ENCODE results near the gene TMEM38B.

TMEM38B gene

DNA sequence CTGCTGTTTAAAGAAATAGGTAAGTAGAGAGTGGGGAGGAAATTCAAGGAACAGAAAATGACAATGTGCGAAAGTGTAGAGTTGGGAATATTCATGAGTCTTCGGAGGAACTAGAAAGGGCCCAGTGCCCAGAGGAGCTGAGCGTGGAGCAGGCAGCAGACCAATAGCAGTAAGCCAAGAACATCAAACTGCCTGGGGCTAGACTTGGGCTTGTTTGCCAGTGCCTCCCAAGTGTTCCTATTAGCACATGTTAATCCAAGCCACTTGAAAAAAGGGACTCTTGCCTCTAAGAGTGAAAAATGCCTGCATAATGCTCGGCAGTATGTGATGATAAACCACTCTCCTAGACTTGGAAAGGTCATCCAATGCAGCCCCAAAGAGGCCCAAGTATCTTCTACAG, 33.3 kb upstream of the TMEM38B start:
- Histone ChIP-seq H3K4me3 (ENCODE audit: control insufficient read depth in 1 of 7, extremely low read depth in 1 of 7, insufficient read depth in 4 of 7, low read depth in 2 of 7, low read length in 6 of 7) (no peak overlapping the region), H3K4me1 (ENCODE audit: control extremely low read depth in 1 of 4, control insufficient read depth in 4 of 4, insufficient read depth in 4 of 4, low read length in 3 of 4) (peaks cover 2 to 12% (median 11%) of the 10 kb centered on the region in 4 experiments), H3K27ac (ENCODE audit: insufficient read depth in 1 of 2, low read depth in 1 of 2, low read length in 2 of 2, poor library complexity in 1 of 2, severe bottlenecking in 2 of 2) (no peak overlapping the region), H3K36me3 (ENCODE audit: control insufficient read depth in 4 of 4, insufficient read depth in 4 of 4, low read length in 3 of 4) (no peaks in the 10 kb centered on the region), H3K27me3 (replicated peaks in 2 of 5; ENCODE audit: control insufficient read depth in 4 of 5, insufficient read depth in 5 of 5, low read length in 4 of 5) (peaks cover 0 to 12% (median 4%) of the 10 kb centered on the region in 5 experiments), H3K9me3 (ENCODE audit: control extremely low read depth in 1 of 5, control insufficient read depth in 4 of 5, insufficient read depth in 2 of 5, low read depth in 1 of 5, low read length in 4 of 5) (no peaks in the 10 kb centered on the region)
- no peak for DNase-seq
- CTCF ChIA-PET, result interaction anchor here (1.4 kb wide), 1 partner anchor 8 kb away, joined by 3 read pairs; no protein-coding TSS in a partner anchor
- 98% methylated on average over 4 of the region's 4 CpGs for WGBS (ENCODE audit: insufficient coverage)
- POLR2A ChIA-PET, result interaction anchor here (0.7 kb wide), 1 partner anchor 1517 kb away, joined by 3 read pairs; no protein-coding TSS in a partner anchor

- no peak within 1 kb of the TSS for H3K4me3 ChIP-seq (ENCODE audit: control insufficient read depth in 1 of 7, extremely low read depth in 1 of 7, insufficient read depth in 4 of 7, low read depth in 2 of 7, low read length in 6 of 7)
- ChIA-PET POLR2A (no interaction called here), CTCF (interaction anchor here (0.8 kb wide), 1 partner anchor 55 kb away, joined by 3 read pairs; no protein-coding TSS in a partner anchor)
- H3K36me3 ChIP-seq (ENCODE audit: control insufficient read depth in 4 of 4, insufficient read depth in 4 of 4, low read length in 3 of 4), result no peaks in the 10 kb centered on the region
- H3K4me1 ChIP-seq (ENCODE audit: control extremely low read depth in 1 of 4, control insufficient read depth in 4 of 4, insufficient read depth in 4 of 4, low read length in 3 of 4), result no peaks in the 10 kb centered on the region
- H3K9me3 ChIP-seq (ENCODE audit: control extremely low read depth in 1 of 5, control insufficient read depth in 4 of 5, insufficient read depth in 2 of 5, low read depth in 1 of 5, low read length in 4 of 5), result no peaks in the 10 kb centered on the region
- peaks cover 0 to 2% (median 0%) of the 10 kb centered on the region in 5 experiments for H3K27me3 ChIP-seq (replicated peaks in 2 of 5; ENCODE audit: control insufficient read depth in 4 of 5, insufficient read depth in 5 of 5, low read length in 4 of 5)
- no peak for DNase-seq
- 88% methylated on average over 11 of the region's 12 CpGs for WGBS (ENCODE audit: insufficient coverage)
- no peak within 1 kb of the TSS for H3K27ac ChIP-seq (ENCODE audit: insufficient read depth in 1 of 2, low read depth in 1 of 2, low read length in 2 of 2, poor library complexity in 1 of 2, severe bottlenecking in 2 of 2)
Measured at GRCh38 chr9:105662184-105663104, 31.9 kb upstream of the TMEM38B start, which contains the start of gene TAL2. TAL2 (plus strand) TSS chr9:105662457; CDS start chr9:105662497, 40 bp downstream.

GRCh38 chr9:105663914-105664313, 30.4 kb upstream of the TMEM38B start:
- ChIA-PET POLR2A (no interaction called here), CTCF (interaction anchor here (1.4 kb wide), 1 partner anchor 55 kb away, joined by 3 read pairs; no protein-coding TSS in a partner anchor)
- 89% methylated on average over 1 of the region's 5 CpGs for WGBS (ENCODE audit: insufficient coverage)
- Histone ChIP-seq H3K27ac (ENCODE audit: insufficient read depth in 1 of 2, low read depth in 1 of 2, low read length in 2 of 2, poor library complexity in 1 of 2, severe bottlenecking in 2 of 2) (no peak overlapping the region), H3K4me1 (ENCODE audit: control extremely low read depth in 1 of 4, control insufficient read depth in 4 of 4, insufficient read depth in 4 of 4, low read length in 3 of 4) (no peaks in the 10 kb centered on the region), H3K9me3 (ENCODE audit: control extremely low read depth in 1 of 5, control insufficient read depth in 4 of 5, insufficient read depth in 2 of 5, low read depth in 1 of 5, low read length in 4 of 5) (no peaks in the 10 kb centered on the region), H3K4me3 (ENCODE audit: control insufficient read depth in 1 of 7, extremely low read depth in 1 of 7, insufficient read depth in 4 of 7, low read depth in 2 of 7, low read length in 6 of 7) (no peak overlapping the region), H3K36me3 (ENCODE audit: control insufficient read depth in 4 of 4, insufficient read depth in 4 of 4, low read length in 3 of 4) (no peaks in the 10 kb centered on the region), H3K27me3 (replicated peaks in 2 of 5; ENCODE audit: control insufficient read depth in 4 of 5, insufficient read depth in 5 of 5, low read length in 4 of 5) (no peaks in the 10 kb centered on the region)
- no peak for DNase-seq

DNA sequence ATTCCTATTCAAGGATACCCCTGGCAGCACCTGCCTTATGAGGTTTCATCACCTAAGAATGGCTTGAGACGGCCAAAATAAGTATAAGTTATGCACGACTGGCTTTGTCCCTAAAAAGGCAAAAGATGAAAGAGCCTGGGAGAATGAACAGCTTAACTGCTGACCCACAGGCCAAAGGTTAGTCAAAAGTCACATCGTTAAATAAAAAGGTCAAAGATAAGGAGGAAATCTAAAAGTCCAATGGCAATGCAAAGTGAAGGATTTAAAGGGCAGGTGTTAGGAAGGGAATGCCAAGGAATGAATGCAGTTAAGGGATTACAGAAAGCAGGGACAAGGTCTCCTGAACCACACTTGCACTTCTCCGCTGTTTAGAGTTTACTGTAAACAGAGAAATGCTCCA, 26.5 kb upstream of the TMEM38B start:
- ChIA-PET POLR2A (interaction anchor here (0.6 kb wide), 1 partner anchor 9 kb away, joined by 3 read pairs; no protein-coding TSS in a partner anchor), CTCF (interaction anchor here (1.0 to 1.8 kb wide), 2 partner anchors 20 to 50 kb away, joined by 3 to 4 read pairs; no protein-coding TSS in a partner anchor)
- H3K4me1 ChIP-seq (ENCODE audit: control extremely low read depth in 1 of 4, control insufficient read depth in 4 of 4, insufficient read depth in 4 of 4, low read length in 3 of 4), result peaks cover 0 to 6% (median 4%) of the 10 kb centered on the region in 4 experiments
- no peak for DNase-seq
- H3K27ac ChIP-seq (ENCODE audit: insufficient read depth in 1 of 2, low read depth in 1 of 2, low read length in 2 of 2, poor library complexity in 1 of 2, severe bottlenecking in 2 of 2), result no peak overlapping the region
- H3K9me3 ChIP-seq (ENCODE audit: control extremely low read depth in 1 of 5, control insufficient read depth in 4 of 5, insufficient read depth in 2 of 5, low read depth in 1 of 5, low read length in 4 of 5), result no peaks in the 10 kb centered on the region
- H3K27me3 ChIP-seq (replicated peaks in 2 of 5; ENCODE audit: control insufficient read depth in 4 of 5, insufficient read depth in 5 of 5, low read length in 4 of 5), result no peaks in the 10 kb centered on the region
- WGBS (ENCODE audit: insufficient coverage), result 85% methylated on average over 4 of the region's 4 CpGs
- H3K4me3 ChIP-seq (ENCODE audit: control insufficient read depth in 1 of 7, extremely low read depth in 1 of 7, insufficient read depth in 4 of 7, low read depth in 2 of 7, low read length in 6 of 7), result no peak overlapping the region
- no peaks in the 10 kb centered on the region for H3K36me3 ChIP-seq (ENCODE audit: control insufficient read depth in 4 of 4, insufficient read depth in 4 of 4, low read length in 3 of 4)

DNA sequence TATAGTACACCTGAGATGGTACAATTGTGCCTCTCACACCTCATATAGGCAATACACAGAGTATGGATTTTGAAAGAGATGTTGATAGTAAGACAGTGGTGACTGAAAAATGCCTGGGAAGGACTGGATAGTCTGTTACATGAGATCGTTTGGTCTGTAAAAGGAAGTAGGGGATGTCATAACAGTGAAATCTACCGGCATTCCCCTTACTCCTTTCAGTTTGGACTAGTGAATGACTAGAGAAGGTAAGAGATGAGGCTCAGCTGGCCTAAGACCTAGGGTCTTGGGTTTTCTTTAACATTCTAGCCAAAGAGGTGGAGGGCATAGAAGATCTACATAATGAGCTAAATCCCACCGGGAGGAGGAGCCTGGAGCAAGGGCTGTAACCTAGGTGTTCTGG, 24.0 kb upstream of the TMEM38B start:
- Histone ChIP-seq H3K27me3 (replicated peaks in 2 of 5; ENCODE audit: control insufficient read depth in 4 of 5, insufficient read depth in 5 of 5, low read length in 4 of 5) (no peaks in the 10 kb centered on the region), H3K4me1 (ENCODE audit: control extremely low read depth in 1 of 4, control insufficient read depth in 4 of 4, insufficient read depth in 4 of 4, low read length in 3 of 4) (peaks cover 0 to 22% (median 15%) of the 10 kb centered on the region in 4 experiments), H3K9me3 (ENCODE audit: control extremely low read depth in 1 of 5, control insufficient read depth in 4 of 5, insufficient read depth in 2 of 5, low read depth in 1 of 5, low read length in 4 of 5) (peaks cover 0 to 4% (median 0%) of the 10 kb centered on the region in 5 experiments), H3K4me3 (ENCODE audit: control insufficient read depth in 1 of 7, extremely low read depth in 1 of 7, insufficient read depth in 4 of 7, low read depth in 2 of 7, low read length in 6 of 7) (no peak overlapping the region), H3K27ac (ENCODE audit: insufficient read depth in 1 of 2, low read depth in 1 of 2, low read length in 2 of 2, poor library complexity in 1 of 2, severe bottlenecking in 2 of 2) (no peak overlapping the region), H3K36me3 (ENCODE audit: control insufficient read depth in 4 of 4, insufficient read depth in 4 of 4, low read length in 3 of 4) (no peaks in the 10 kb centered on the region)
- POLR2A ChIA-PET, result no interaction called here
- CTCF ChIA-PET, result interaction anchor here (1.2 kb wide), 1 partner anchor 48 kb away, joined by 4 read pairs; no protein-coding TSS in a partner anchor
- 100% methylated on average over 1 of the region's 3 CpGs for WGBS (ENCODE audit: insufficient coverage)
- no peak for DNase-seq

- ChIA-PET CTCF (interaction anchor here (1.2 kb wide), 1 partner anchor 48 kb away, joined by 4 read pairs; no protein-coding TSS in a partner anchor), POLR2A (no interaction called here)
- no peaks in the 10 kb centered on the region for H3K36me3 ChIP-seq (ENCODE audit: control insufficient read depth in 4 of 4, insufficient read depth in 4 of 4, low read length in 3 of 4)
- DNase-seq, result no peak
- H3K9me3 ChIP-seq (ENCODE audit: control extremely low read depth in 1 of 5, control insufficient read depth in 4 of 5, insufficient read depth in 2 of 5, low read depth in 1 of 5, low read length in 4 of 5), result peaks cover 0 to 4% (median 0%) of the 10 kb centered on the region in 5 experiments
- H3K27ac ChIP-seq (ENCODE audit: insufficient read depth in 1 of 2, low read depth in 1 of 2, low read length in 2 of 2, poor library complexity in 1 of 2, severe bottlenecking in 2 of 2), result no peak overlapping the region
- no peaks in the 10 kb centered on the region for H3K27me3 ChIP-seq (replicated peaks in 2 of 5; ENCODE audit: control insufficient read depth in 4 of 5, insufficient read depth in 5 of 5, low read length in 4 of 5)
- no peak overlapping the region for H3K4me3 ChIP-seq (ENCODE audit: control insufficient read depth in 1 of 7, extremely low read depth in 1 of 7, insufficient read depth in 4 of 7, low read depth in 2 of 7, low read length in 6 of 7)
- 100% methylated on average over 1 of the region's 3 CpGs for WGBS (ENCODE audit: insufficient coverage)
- H3K4me1 ChIP-seq (ENCODE audit: control extremely low read depth in 1 of 4, control insufficient read depth in 4 of 4, insufficient read depth in 4 of 4, low read length in 3 of 4), result peaks cover 0 to 22% (median 15%) of the 10 kb centered on the region in 4 experiments
Measured at GRCh38 chr9:105670775-105671174, 23.6 kb upstream of the TMEM38B start.

Data from common myeloid progenitor, CD34-positive (primary cell).